HG02852 (cell line): ENCODE data around the gene SEZ6L.

Experiments
- ATAC-seq: cut with Tn5 transposase; IDR thresholded peaks from one replicate; pipeline ENCODE4 v1.9.1; 2021; ENCODE audit warnings: mild to moderate bottlenecking, moderate library complexity; ENCODE audit not compliant: unreplicated experiment

Gene SEZ6L

GRCh38 chr22:26169315-26170111, at the start of gene SEZ6L:
SEZ6L (plus strand) TSS chr22:26169462; CDS start chr22:26169670, 208 bp downstream.
- no peak for ATAC-seq

DNA sequence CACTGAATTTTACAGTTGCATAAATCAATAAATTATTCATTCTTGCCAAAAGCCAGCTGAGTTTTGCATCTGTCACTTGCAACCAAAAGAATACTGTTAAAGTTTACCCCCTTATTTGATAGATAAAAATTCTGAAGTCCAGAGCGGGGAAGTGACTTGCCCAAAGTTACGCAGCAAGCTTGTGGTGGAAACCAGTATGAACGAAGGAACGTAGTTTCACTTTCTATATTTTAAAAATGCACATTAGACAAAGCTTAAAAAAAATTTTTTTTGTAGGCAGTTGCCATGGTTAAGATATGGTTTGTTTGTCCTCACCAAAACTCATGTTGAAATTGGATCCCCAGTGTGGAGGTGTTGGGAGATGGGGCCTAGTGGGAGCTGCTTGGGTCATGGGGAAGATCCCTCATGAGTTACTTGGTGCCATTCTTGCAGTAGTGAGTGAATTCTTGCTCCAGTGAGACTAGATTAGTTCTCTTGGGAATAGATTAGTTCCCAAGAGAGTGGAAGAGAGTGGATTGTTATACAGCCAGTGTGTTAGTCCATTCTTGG, 46.3 kb upstream of the SEZ6L start:
- no peak for ATAC-seq

- no peak for ATAC-seq
Measured at GRCh38 chr22:26124991-26125725, 44.1 kb upstream of the SEZ6L start.

DNA sequence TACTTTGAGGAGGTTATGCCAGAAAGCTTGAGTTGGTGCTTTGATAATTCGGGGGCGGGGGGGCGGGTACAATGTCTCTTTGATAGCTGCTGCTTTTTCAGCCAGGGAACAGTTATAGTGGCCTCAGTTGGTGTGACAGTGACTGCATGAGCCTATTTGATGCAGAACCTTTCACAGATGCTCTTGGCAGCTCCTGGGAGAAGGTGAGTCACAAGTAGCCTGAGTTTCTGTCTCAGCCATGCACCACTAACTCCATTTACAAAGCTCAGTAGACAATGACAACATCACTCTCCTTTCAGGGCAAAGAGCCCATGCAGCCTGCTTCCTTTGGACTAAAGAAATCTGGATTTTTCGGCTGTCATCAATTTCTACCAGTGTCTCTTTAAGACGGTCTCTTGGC, 42.1 kb upstream of the SEZ6L start:
- ATAC-seq: no peak

GRCh38 chr22:26127556-26127955, 41.7 kb upstream of the SEZ6L start:
- ATAC-seq: no peak

GRCh38 chr22:26131589-26132154, 37.6 kb upstream of the SEZ6L start:
- ATAC-seq: no peak

DNA sequence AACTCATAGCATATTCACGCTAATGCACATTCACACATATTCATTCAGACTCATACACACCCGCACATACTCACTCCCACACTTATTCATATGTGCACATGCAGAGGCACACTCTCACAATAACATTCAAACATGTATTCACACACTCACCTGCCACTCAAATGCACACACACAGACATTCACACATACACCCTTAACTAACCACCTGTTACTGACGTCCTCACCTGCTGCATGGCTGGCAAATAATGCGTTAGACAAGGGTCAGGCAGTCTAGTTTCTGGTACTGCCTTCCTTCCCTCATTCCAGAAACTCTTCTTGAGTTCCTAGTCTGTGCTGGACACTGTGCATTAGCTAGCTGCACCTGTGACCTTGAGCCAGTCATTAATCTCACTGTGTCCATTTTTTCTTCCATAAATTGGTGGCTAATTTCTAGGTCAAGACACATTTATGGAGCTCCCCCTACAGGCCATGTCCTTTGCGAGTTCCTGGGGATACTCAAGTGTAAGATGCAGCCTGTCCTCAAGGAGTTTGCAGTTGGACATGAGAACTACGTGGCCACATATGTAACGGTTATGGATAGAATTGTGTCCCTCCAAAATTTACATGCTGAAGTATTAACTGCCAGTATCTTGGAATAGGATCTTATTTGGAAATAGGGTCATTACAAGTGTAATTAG, 34.5 kb upstream of the SEZ6L start:
- ATAC-seq: no peak

- no peak for ATAC-seq
Measured at GRCh38 chr22:26135806-26136205, 33.5 kb upstream of the SEZ6L start.

- ATAC-seq: no peak
Measured at GRCh38 chr22:26139310-26139709, 30.0 kb upstream of the SEZ6L start.

- no peak for ATAC-seq
Measured at GRCh38 chr22:26141831-26142230, 27.4 kb upstream of the SEZ6L start.

- no peak for ATAC-seq
Measured at GRCh38 chr22:26143806-26144325, 25.4 kb upstream of the SEZ6L start.

- no peak for ATAC-seq
Measured at GRCh38 chr22:26159886-26160285, 9.4 kb upstream of the SEZ6L start.

- ATAC-seq: no peak
Measured at GRCh38 chr22:26161746-26162145, 7.5 kb upstream of the SEZ6L start.

DNA sequence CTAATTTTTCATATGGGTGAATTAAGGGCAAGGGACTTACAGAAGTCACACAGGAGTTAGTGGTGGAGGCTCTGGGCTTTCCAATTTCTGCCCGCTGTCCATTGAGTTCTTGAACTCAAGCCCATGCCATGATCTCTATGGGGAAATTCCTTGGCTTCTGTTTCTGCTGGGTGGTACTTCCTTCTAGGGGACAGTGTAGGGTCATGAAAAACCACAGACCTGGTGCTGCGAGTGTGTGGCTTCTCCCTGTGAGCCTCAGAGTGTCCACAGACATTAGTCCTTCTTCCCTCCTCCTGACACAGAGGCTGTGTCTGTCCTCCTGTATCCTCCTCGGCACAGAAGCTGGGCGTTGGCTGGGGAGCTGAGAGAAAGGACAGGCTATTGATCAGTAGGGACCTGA, 6.3 kb upstream of the SEZ6L start:
- ATAC-seq: no peak

- no peak for ATAC-seq
Measured at GRCh38 chr22:26164174-26164573, 5.1 kb upstream of the SEZ6L start.

DNA sequence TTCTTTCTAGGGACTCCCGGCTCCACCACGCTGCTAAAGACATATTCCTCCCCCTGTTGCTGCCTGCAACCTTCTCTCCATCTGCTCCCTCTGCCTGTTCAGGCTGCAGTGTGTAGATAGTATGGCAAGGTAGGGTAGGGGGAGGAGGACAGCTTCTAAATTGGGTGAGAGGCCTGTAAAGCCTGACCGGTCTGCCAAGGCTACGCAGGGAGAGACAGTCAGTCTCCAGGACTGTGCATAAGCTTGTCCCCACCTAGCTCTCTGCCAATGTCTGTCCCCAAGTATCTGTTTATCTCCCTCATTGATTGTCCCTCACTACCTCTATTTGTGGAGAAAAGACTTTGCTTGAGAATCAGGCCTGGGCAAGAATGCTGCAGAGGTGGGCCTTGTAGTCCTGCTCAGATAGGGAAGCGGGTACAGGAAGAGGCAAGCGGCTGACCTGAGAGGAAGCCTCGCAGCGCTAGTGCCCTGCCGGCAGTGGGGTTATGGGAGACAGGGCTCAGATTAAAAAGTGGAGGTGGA, 871 bp upstream of the SEZ6L start:
- no peak for ATAC-seq

GRCh38 chr22:26168939-26169314, 335 bp upstream of the SEZ6L start:
- ATAC-seq: no peak

DNA sequence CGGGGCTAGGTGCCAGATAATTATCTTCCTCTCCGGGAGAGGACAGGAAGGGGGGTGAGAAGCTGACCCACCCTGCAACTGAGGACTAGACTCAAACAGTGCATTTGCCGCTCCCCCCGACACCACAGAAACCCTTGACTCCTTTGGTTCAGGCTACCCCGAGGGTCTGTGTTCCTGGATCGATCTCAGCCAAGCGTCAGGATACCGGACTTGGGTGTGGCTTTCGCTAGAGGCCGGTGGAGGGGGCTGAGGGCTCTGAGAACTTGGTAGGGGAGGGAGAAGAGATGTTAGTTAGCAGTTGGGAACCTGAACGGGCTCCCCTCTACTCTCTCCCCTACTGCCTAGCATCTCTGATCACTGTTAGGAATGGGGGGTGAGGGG, 840 bp downstream of the SEZ6L start:
- ATAC-seq: no peak

GRCh38 chr22:26170795-26171580, 1.7 kb downstream of the SEZ6L start:
- no peak for ATAC-seq

- ATAC-seq: no peak
Measured at GRCh38 chr22:26172389-26172990, 3.2 kb downstream of the SEZ6L start.
